Globus pallidus (tissue), 1 donor: ENCODE measurements around the gene NKX3-2.
"Not testable (repeated sequence)": the region's sequence is repeated elsewhere in the genome, so short reads cannot be mapped to it uniquely, and the experiment has no call there.

ENCODE experiments used
- DNase-seq: peaks from one replicate; pipeline ENCODE4 v3.0.0-alpha.2; 2015; ENCODE audit warnings: low spot score

NKX3-2 gene

DNA sequence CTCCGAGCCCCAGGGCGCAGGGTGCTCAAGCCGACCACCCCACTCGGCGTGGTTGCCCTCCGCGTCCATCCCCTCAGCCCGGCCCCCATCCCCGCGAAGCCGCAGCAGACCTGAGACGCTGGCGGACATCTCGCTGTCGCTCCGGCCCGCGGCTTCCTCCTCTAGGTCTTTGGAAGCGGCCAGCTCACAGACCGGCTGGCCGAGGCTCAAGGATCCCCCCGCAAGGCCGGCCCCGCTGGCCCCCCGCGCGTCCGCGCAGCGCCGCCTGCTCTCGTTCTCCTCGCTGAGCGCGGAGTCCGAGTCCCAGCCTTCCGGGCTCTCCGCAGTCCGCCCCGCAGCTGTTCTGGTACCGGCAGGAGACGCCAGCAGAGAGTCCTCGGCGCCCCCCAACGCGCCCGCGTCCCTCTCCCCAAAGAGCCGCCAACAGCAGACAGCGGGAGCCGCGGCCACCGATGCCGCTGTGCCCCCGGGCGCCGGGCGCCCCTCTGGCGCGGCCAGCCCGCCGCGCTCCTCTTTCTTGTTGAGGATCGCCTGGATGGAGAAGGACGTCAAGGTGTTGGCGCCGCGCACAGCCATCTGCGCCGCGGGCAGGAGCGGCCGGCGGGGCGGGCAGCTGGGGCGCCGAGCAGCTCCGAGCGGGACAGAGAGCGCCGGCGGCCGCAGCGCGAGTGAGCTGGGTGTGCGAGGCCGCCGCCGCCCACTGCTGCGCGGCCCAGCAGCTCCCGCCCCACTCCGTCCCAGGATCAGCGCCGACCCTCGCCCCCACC lies at the start of gene NKX3-2:
TSS of gene NKX3-2 (minus strand) at position 670 of the 767 bp plus-strand sequence. CDS start at position 576, 94 bp downstream.
- DNase-seq = no peak

DNA sequence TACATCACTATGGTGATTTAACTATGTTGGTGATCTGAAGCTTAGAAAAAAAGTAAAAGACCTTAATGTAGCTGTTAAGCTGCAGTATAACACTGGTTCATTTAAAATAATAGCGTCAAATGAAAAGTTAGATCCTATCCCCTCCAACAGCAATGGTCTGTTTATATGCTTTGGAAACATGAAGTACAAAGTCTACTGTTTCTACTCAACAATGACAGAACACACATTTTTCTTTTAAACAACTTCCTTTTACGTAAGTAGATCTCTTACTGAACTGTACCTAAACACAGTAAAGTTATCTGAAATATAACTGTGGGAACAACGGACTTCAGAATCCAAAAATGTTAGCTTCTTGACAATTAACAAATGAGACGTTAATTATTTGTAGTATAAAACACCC lies 47.9 kb upstream of the NKX3-2 start:
- no peak for DNase-seq

- DNase-seq = no peak
These were observed 46.5 kb upstream of the NKX3-2 start for GRCh38 chr4:13590766-13591165.

GRCh38 chr4:13588954-13589353 lies 44.6 kb upstream of the NKX3-2 start:
- no peak for DNase-seq

GRCh38 chr4:13584481-13584880 lies 40.2 kb upstream of the NKX3-2 start:
- DNase-seq = no peak

- DNase-seq = no peak
These were observed 35.7 kb upstream of the NKX3-2 start for GRCh38 chr4:13580036-13580435.

- no peak for DNase-seq
These were observed 33.4 kb upstream of the NKX3-2 start for GRCh38 chr4:13577660-13578059.

DNA sequence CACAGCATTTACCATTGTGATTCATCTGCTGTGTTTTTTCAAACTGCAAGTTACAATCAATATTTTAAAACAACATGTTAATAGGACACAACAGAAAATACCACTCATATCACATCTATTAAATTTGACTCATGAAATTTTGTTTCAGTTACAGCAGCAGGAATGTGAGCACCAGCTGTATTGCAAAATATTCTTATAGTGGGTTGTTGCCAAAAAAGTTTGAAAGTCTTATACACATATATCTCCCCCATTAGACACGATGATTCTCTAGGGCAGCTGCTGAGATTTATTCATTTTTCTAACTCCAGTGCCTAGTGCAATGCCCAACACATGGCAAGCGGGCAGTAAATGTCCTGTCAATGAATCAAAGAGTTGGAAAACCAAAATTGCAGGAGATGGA lies 26.6 kb upstream of the NKX3-2 start:
- DNase-seq = no peak

GRCh38 chr4:13567125-13567524 lies 22.8 kb upstream of the NKX3-2 start:
- no peak for DNase-seq

DNA sequence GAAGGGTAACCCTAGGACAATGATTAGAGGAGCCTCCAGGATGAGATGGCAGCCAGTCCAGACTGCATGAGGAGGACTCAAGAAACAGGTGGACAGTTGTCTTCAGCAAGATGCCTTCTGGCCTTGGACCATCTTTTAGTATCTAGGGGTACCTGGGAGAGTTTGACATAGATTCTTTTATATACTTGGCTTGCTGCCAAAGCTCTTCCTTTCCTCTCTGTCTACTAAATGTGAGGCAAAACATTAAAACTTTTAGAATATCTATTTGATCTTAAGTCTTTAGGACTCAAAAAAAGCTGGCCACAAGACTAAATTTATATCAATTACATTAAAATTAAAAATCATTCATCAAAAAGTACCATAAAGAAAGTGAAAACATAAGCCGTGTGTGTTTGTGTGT lies 18.6 kb upstream of the NKX3-2 start:
- no peak for DNase-seq

DNA sequence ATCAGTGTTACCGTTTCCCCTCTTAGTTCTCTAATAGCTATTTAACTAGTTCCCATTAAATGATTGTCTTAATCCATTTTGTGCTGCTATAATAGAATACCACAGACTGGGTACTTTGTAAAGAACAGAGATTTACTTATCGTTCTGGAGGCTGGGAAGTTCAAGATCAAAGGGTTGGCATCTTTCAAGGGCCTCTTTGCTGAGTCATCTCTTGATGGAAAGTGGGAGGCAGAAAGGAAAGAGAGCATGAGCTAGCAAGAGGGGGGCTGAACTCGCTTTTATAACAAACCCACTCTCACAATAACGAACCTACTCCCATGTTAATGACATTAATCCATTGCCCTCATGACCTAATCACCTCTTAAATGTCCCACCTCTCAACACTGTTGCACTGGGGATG lies 17.4 kb upstream of the NKX3-2 start:
- no peak for DNase-seq

- DNase-seq = not testable (repeated sequence)
These were observed 15.8 kb upstream of the NKX3-2 start for GRCh38 chr4:13560111-13560510.

- DNase-seq = no peak
These were observed 15.1 kb upstream of the NKX3-2 start for GRCh38 chr4:13559413-13559812.

DNA sequence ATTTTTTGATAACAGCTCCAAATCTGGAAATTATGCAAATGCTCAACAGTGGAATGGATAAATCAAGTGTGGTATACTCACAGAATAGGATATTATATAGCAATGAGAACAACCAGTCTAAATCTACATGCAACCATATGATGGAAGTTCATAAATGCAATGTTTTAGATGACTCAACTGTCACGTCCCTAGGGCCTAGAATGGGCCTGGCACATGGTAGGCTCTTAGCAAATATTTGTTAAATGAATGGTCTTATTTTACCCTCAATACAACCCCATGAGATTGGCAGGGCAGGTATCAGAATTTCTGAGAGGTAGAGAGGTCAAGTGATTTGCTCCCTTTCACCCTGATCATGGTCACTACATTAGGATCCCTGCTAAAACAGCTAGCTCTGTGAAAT lies 14.6 kb upstream of the NKX3-2 start:
- no peak for DNase-seq

DNA sequence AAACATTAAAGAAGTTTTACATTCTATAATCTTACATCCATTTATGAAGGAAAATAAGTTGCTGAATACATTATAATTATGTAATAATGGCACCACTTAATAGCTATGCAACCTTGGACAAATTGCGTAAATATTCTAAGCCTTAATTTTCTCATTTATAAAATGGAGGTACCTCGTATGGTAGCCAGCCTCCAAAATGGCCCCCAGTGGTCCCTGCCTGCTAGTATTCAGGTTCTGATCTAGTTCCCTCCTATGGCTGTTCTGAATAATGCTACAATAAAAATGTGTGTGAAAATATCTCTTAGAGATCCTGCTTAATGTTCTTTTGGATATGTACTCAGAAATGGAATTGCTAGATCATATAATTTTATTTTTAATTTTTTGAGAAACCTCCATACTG lies 11.0 kb upstream of the NKX3-2 start:
- DNase-seq = no peak

DNA sequence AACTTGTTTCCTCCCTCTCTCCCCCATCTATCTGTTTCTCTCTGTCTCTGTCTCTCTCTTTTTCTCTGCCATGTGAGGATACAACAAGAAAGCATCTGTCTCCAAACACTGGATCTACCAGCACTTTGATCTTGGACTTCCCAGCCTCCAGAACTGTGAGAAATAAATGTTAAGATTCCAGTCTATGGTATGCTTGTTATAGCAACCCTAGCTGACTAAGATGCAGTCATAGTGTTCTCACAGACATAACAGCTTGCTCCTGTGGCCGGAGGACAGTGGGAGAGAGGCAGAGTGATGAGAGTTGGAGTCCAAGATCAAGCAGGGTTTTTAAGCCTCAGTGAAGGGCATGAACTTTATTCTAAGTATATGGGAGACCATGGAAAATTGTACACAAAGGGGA lies 8.8 kb upstream of the NKX3-2 start:
- DNase-seq = no peak

- peak; percentile 68 for DNase-seq
These were observed 4.8 kb upstream of the NKX3-2 start for GRCh38 chr4:13548984-13549546.

DNA sequence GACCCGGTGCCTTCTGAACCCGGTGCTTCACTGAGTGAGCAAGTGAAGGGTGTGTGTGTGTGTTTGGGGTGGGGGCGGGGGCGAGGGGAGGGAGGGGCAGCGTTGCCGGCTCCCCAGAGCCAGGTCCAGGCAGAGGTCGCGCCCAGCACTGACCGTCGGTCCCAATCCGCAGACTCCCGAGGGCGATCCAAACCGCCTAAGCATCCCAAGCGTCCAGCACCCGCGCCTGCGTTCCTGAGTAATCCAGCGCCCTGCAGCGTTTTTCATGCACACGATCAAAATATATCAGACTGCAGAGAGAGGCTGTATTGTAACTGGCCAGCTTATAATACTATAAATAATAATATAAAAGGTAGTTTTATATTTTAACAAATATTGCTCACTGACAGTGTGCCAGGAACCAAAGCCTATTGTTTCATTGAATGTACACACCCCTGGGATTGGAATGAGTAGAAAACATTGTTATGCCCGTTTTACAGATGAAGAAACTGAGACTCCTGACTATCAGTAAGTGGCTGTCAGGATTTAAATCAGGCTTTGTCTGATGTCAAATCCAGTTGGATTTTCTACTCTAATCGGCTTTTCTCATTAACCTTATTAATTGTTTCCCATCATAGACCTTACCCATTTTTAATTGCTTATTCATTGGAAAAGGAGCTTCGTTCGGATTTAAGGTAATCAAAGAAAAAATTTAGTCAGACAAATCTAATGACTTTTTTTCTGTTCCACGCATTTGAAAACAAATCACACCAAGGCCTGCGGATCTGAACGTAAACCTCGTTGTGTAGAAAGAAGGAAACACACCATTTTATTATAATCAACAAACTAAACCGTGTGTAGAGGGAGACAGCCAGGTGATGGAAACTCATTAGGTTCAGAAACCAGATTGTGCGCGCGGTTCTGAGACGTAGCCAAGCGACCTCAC lies 4.0 kb upstream of the NKX3-2 start:
- DNase-seq = no peak

GRCh38 chr4:13547485-13548041 lies 3.3 kb upstream of the NKX3-2 start:
- no peak for DNase-seq

DNA sequence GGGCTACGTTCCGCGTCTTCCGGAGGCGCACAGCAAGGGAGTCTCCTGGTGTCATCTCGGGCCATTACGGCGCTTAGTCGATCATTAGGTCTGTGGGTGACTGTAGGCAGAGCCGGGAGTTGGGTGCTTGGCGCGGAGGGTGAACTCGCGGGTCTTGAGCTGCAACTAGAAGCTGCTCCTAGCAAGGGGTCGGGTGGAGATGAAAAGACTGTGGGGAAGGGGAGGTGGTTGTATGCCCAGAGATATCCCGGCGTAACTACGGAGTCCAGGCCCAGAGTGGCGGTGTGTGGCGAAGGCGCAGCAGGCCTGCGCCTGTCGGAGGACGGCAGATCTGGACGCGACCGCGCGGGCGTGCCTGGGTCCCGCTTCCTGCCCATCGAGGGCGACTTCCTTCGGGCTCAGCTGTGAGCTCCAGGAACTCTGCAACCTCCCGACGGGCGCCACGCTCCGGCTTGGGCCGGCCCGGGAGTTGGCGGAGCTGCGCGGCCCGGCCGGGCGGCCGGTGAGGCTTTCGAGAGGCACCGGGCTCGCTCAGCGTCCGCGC lies 2.7 kb upstream of the NKX3-2 start:
- no peak for DNase-seq

GRCh38 chr4:13546142-13546940 lies 2.0 kb upstream of the NKX3-2 start:
- DNase-seq = no peak
